HCEC 1CT (cell line): ENCODE data around the gene CLN6.

Experiments used
- DNase-seq: peaks from one replicate; pipeline ENCODE4 v3.0.0-alpha.2; 2017

CLN6 gene

DNA sequence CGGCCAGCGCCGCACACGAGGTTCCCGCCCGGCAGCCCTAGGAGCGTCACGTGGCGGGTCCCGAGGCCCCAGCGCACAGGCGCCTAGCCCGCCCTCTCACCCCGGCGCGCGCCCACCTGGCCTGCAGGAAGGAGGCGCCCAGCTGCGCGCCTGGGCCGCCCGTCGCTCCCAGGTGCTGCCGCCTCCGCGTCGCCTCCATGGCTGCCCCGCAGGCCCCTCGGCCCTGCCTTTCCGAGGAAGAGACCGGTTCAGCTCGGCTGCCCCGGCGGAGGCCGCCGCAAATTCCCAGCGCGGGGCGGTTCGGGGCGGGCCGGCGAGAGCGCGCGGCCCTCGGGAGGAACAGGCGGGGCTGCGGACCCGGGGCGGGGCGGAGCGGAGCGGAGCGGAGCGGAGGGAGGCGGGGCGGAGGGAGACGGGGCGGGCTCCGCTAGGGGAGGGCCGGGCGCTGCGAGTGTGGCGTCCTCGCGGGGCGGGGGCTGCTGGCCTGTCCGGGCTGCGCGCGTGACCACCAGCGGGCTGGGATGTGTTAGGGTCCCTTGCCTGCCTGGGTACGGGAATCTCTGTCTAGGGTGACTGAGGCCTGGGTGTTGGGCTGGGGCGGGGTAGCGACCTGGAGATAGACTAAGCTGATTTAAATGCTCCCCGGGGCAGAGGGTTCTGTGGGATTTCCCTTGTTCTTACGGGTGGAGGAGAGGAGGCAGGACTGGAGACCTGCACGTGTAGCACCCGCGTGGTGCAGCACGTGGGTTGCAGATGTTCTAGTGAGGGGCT lies at the start of gene CLN6:
Gene CLN6 (minus strand): TSS at position 343 of the 771 bp plus-strand sequence. CDS start 144 bp downstream, at position 199.
- DNase-seq, result peak; percentile 79

GRCh38 chr15:68278595-68279405 lies 49.3 kb upstream of the CLN6 start:
- DNase-seq, result peak; percentile 20

DNA sequence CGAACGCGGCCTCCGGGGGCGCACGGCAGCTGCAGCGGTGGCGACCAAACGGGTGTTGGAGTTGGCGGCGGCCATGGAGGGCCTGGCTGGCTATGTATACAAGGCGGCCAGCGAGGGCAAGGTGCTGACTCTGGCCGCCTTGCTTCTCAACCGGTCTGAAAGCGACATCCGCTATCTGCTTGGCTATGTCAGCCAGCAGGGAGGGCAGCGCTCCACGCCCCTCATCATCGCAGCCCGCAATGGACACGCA lies 48.7 kb upstream of the CLN6 start:
- no peak for DNase-seq

- DNase-seq, result peak; percentile 94
Observed at GRCh38 chr15:68277603-68278344, 48.2 kb upstream of the CLN6 start, which contains the start of gene FEM1B. FEM1B (plus strand) TSS chr15:68277745; CDS start chr15:68278418, 673 bp downstream.

DNA sequence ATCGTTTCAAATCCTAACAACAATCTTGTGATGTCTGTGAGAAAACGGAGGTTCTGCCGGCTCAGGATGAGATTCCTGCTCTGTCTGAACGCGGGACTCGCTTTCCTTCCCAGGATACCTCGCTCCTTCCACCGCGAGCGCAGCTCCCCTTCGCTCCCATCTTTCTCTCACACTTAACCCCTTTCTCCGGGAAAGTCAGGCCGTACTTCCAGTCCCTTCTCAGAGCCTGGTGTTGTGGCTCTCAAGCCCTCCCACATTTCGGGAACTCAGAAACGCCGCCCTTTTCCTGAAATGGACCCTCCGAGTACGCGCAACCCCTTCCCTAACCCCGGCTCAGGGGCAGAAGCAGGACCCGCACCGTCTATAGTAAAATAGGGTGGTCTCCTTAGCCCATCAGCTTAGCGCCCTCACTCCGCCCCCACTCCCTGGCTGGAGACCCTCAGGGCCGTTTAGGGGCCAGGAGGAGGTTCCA lies 47.6 kb upstream of the CLN6 start:
- peak; percentile 55 for DNase-seq

GRCh38 chr15:68276668-68277067 lies 47.1 kb upstream of the CLN6 start:
- DNase-seq, result no peak

DNA sequence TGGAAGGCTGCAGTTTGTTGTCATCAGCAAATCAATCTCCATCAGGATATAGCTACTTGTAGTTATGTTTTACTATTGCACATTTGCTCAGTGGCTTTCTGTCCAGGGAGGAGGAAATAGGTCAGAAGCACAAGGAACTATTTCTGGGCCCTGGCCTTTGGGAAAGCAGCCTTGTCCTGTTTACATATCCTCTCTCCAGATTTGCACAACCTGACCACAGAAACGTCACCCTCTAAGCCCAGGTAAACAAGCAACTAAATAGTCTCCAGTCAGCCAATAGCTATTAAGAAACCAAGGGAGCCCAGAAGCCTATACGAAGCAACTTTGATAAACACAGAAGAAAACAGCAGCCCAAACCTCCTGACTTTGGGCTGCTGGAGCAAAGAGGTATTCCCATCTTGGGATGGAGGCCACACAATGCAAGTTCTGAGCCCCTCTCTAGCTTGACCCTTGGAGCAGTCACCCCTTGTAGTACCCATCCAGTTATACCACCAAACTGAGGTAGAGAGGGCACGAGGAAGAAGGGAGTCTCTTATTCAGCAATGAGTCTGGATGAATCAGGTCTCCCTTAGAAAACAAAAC lies 45.7 kb upstream of the CLN6 start:
- peak; percentile 66 for DNase-seq

DNA sequence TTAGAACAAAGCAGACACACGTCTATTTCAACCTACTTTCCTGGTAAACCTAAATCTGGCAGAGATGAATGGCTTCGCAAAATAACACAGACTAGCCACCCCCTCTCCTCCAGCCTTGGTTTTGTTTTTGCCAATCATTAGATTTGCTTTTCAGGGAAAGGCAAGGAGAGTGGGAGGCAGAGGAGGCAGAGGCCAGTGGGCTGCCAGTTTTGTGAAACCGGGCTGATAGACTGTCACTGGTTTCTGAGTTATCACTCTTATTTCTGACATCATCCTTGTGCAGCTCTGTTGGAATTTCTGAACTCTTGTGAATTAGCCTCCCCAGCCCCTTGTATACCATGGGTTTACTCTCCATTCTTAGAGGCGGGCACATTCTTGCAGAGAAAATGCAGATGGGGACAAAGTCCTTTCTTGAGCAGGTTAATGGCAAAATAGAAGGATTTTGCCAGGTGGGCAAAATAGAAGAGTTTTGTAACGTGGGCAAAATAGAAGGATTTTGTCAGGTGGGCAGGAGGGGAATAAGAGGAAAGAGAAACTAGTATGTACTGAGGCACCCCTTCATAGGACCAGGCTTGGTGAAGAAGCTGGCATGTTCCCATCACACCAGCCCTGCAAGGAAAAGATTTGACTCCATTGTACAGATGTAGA lies 44.8 kb upstream of the CLN6 start:
- no peak for DNase-seq

DNA sequence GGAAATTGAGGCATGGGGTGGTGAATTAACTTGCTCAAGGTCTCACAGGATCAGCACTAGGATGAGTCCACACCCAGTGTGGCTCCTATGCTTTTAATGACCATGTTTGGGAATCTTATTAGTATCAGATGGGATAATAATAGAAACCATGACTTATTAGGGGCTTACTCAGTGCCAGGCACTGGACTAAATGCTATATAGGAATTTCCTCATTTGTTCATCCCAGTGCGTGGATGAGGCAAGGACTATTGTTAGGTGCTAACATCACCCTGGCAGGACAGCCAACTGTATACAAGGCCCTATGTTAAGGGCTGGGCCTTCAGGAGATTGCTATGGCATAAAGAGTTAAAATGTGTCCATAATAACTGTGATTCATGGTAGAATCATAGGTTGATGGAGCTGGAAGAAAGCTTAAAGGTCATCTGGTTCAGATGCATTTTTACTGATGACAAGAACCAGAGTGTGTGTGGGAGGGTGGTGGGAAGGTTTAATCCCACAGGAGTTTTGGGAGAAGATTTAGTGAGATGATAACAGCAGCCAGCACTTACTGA lies 43.3 kb upstream of the CLN6 start:
- DNase-seq, result peak; percentile 89

- DNase-seq, result peak; percentile 73
Observed at GRCh38 chr15:68271854-68272471, 42.4 kb upstream of the CLN6 start.

DNA sequence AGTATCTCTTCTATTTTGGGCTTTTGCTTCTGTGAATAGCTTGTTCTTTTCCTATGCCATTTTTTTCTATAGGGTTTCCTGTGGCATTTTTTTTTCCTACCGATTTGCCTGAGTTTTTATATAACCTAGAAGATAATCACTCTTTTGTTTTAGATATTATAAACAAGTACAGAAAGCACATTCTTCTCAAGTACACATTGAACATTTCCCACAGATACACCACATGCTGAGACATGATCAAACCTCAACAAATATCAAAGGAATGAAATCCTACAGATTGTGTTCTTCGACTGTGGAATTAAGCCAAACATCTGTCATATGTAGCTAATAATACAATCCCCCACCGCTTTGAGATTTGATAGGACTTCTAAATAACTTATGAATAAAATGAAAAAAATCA lies 38.9 kb upstream of the CLN6 start:
- no peak for DNase-seq

- DNase-seq, result no peak
Observed at GRCh38 chr15:68265674-68266073, 36.1 kb upstream of the CLN6 start.

DNA sequence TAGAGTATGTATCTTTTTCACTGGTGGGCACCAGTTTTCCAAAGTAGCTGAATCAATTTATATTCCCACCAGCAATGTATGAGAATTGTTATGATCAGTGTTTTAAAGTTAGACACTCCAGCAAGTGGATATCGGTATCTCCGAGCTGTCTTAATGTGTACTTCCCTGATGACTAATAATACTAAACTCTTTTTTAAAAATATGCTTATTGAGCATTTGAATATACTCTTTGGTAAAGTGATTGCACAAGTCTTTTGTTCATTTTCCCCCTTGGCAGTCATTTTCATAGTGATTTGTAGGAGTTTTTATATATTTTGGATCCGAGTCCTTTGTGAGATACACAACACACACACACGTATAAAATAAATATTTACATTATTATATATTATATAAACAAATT lies 35.6 kb upstream of the CLN6 start:
- no peak for DNase-seq

- DNase-seq, result no peak
Observed at GRCh38 chr15:68264282-68264681, 34.8 kb upstream of the CLN6 start.

- DNase-seq, result no peak
Observed at GRCh38 chr15:68262514-68263356, 33.2 kb upstream of the CLN6 start.

DNA sequence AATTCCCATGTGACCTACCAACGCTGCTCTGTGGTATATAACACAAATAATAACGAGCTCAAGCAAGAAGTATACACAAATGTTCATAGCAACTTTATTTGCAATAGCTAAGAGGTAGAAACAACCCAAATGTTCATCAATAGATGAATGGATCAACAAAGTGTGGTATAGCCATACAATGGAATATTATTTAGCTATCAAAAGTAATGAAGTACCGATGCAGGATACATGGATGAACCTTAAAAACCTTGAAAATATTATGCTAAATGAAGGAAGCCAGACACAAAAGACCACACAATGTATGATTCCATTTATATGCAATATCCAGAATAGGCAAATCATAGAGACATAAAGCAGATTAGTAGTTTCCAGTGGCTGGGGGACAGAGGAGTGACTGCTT lies 32.5 kb upstream of the CLN6 start:
- DNase-seq, result no peak

DNA sequence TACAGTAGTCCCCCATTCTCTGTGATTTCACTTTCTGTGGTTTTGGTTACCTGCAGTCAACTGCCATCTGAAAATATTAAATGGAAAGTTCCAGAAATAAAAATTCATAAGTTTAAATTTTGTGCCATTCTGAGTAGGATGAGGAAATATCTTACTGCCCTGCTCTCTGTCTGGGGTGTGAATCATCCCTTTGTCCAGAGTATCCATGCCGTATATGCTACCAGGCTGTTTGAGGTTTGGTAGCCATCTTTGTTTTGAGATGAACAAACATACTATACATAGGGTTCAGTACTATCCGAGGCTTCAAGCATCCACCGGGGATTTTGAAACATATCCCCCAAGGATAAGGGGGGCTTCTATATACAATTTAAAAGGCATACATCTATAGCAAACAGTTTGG lies 31.7 kb upstream of the CLN6 start:
- no peak for DNase-seq

DNA sequence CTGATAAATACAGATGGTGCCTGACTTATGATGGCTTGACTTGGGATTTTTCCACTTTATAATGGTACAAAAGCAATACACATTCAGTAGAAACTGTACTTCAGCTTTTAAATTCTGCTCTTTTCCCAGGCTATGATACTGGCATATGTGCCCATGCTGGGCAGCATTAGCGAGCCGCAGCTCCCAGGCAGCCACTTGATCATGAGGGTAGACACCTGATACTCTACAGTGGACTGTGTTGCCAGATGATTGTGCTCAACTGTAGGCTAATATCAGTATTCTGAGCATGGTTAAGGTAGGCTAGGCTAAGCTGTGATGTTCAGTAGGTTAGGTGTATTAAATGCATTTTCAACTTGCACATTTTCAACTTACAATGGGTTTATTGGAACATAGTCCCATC lies 30.4 kb upstream of the CLN6 start:
- no peak for DNase-seq

DNA sequence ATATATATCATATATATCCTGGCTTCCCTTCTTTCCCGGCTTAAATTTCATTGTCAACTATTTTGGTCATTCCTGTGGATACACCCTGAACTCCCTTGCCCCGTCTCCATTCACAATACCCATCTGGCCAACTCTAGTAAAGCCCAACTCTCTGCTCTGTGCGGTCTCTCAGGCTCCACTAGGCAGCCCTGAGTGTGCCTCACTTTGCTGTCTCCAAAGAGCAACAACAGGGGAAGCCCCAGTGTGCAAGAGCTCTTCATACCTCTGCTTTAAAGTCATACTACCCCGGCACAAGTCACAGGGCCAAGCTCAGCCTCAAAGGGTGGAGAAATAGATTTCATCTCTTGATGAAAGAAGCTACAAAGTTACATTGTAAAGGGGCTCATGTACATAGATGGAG lies 29.2 kb upstream of the CLN6 start:
- no peak for DNase-seq

- peak; percentile 79 for DNase-seq
Observed at GRCh38 chr15:68256675-68257450, 27.3 kb upstream of the CLN6 start.
